MCF 10A (cell line): ENCODE measurements around the gene TCERG1. TPM values are rescaled to one million over a fixed set of nuclear protein-coding genes. Genes with fewer than 3 reads are reported as not detected.

ENCODE experiments used
- BruUV-seq: library from RNA; stranded (reverse); fragments of 400-500 nt; replicated peaks from 2 replicates; lab custom pipeline; 2021; lab: Mats Ljungman, UMichigan
- CTCF ChIA-PET: fragments of 300-600 bp; sonication (Branson Sonifier 250); formaldehyde crosslinking; extraction: SDS; loops from one replicate; lab custom pipeline; 2021; ENCODE audit warnings: antibody characterized with exemption, inconsistent platforms; lab: Yijun Ruan, JAX
- POLR2A ChIA-PET: fragments of 300-600, 350-650 bp; sonication (Branson Sonifier 250); formaldehyde crosslinking; extraction: SDS; loops from one replicate; lab custom pipeline; 2020; ENCODE audit warnings: antibody characterized with exemption, inconsistent platforms; lab: Yijun Ruan, JAX
- DNase-seq: peaks from one replicate; pipeline ENCODE4 v3.0.0-alpha.2; 2018; ENCODE audit not compliant: unreplicated experiment
- H3K27ac Mint-ChIP-seq: one replicate; pipeline ENCODE4 v1.8.0; 2022; ENCODE audit warnings: mild to moderate bottlenecking, low read depth, mixed read lengths; ENCODE audit not compliant: unreplicated experiment
- H3K27me3 Mint-ChIP-seq: one replicate; pipeline ENCODE4 v1.8.0; 2022; ENCODE audit warnings: mixed read lengths; ENCODE audit not compliant: insufficient read depth, unreplicated experiment
- H3K36me3 Mint-ChIP-seq: one replicate; pipeline ENCODE4 v1.8.0; 2022; ENCODE audit warnings: mild to moderate bottlenecking, moderate library complexity, mixed read lengths; ENCODE audit not compliant: insufficient read depth, unreplicated experiment
- H3K4me1 Mint-ChIP-seq: one replicate; pipeline ENCODE4 v1.8.0; 2022; ENCODE audit warnings: mixed read lengths; ENCODE audit not compliant: insufficient read depth, unreplicated experiment
- H3K4me3 Mint-ChIP-seq: one replicate; pipeline ENCODE4 v1.8.0; 2022; ENCODE audit warnings: mild to moderate bottlenecking, moderate library complexity, mixed read lengths; ENCODE audit not compliant: unreplicated experiment
- H3K9me3 Mint-ChIP-seq: one replicate; pipeline ENCODE4 v1.8.0; 2022; ENCODE audit warnings: mixed read lengths; ENCODE audit not compliant: unreplicated experiment
- intact Hi-C: fragments of 100-400 bp; cut with micrococcal nuclease; formaldehyde crosslinking; loops from 2 replicates; pipeline ENCODE4 v1.14.1; 2022
- total RNA-seq: library from RNA; stranded (reverse); gene quantifications from 2 replicates; pipeline ENCODE4 v1.2.3, GENCODE V29; 2022
- TF ChIP-seq, protein P1 (sequence below): fragments of 200-600 bp; IDR thresholded peaks from one replicate; pipeline ENCODE4 v1.8.0; 2022; ENCODE audit warnings: antibody characterized with exemption, mild to moderate bottlenecking; ENCODE audit not compliant: unreplicated experiment

TCERG1 gene
- total RNA-seq, 1 experiment from 2014 or later, result 134 TPM

DNA sequence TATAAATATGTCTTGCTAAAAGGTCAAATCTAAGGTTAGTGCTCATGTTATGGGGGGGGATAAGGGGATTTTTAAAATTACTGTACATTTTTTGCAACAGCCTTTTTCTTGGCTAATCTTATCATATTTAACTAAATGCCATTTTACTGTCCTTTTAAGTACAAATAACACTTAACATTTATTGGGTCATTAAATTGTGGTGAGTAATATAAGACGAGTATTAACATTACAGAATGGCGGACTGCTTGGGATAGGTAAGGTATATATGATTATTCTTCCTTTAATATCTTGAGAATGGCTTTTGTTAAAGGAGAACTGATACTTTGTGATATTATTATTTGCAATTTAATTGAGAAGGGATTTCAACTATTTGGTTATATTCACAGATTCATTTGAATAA is 35.6 kb downstream of the TCERG1 start:
- no peak overlapping the region for H3K4me3 Mint-ChIP-seq
- intact Hi-C loops, result no loop called here
- POLR2A ChIA-PET, result no interaction called here

DNA sequence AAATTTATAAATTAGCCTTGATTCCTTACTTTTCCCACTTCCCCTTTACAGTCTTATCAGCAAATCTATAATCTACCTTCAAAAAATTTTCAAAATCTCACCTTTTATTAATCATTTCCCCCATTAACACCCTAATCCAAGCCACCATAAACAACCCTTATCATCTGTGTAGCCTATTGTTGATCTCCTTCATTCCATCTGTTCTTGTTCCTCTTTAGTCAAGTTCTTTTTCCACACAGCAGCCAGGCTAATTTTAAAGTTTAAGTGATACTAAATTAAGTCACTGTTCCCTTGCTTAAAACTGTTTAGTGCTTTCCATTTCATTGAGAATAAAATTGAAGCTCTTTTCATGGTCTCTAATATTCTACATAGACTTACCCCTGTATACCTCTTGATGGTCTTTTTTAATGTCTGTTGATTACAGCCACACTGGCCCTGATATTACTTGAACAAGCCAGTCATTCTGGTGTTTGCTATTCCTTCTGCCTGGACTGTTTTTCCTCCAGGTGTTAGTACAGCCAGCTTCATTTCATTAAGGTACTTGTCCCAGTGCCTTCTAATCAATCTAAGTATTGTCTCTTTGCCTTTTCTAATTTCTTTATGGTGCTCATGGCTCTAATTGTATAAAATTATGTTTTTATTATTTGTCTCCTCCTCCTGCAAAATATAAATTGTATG is 37.7 kb downstream of the TCERG1 start:
- CTCF ChIA-PET, result no interaction called here
- intact Hi-C loops, result no loop called here
- TF ChIP-seq, protein P1, sequence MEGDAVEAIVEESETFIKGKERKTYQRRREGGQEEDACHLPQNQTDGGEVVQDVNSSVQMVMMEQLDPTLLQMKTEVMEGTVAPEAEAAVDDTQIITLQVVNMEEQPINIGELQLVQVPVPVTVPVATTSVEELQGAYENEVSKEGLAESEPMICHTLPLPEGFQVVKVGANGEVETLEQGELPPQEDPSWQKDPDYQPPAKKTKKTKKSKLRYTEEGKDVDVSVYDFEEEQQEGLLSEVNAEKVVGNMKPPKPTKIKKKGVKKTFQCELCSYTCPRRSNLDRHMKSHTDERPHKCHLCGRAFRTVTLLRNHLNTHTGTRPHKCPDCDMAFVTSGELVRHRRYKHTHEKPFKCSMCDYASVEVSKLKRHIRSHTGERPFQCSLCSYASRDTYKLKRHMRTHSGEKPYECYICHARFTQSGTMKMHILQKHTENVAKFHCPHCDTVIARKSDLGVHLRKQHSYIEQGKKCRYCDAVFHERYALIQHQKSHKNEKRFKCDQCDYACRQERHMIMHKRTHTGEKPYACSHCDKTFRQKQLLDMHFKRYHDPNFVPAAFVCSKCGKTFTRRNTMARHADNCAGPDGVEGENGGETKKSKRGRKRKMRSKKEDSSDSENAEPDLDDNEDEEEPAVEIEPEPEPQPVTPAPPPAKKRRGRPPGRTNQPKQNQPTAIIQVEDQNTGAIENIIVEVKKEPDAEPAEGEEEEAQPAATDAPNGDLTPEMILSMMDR, result no peak
- Mint-ChIP-seq H3K9me3 (no peaks in the 10 kb centered on the region), H3K4me1 (no peaks in the 10 kb centered on the region), H3K27me3 (no peaks in the 10 kb centered on the region), H3K4me3 (no peak overlapping the region), H3K27ac (no peak overlapping the region), H3K36me3 (peaks cover 87% of the 10 kb centered on the region)
- POLR2A ChIA-PET, result interaction anchor here (1.1 to 1.2 kb wide), 3 partner anchors 8 to 36 kb away, joined by 3 read pairs; no protein-coding TSS in a partner anchor
- DNase-seq, result no peak
- BruUV-seq, result no TSS peak

More for the DNA sequence above, 35.6 kb downstream of the TCERG1 start:
- Mint-ChIP-seq H3K4me1 (no peaks in the 10 kb centered on the region), H3K36me3 (peaks cover 85% of the 10 kb centered on the region), H3K27ac (peak overlapping the region; percentile 14), H3K27me3 (no peaks in the 10 kb centered on the region), H3K9me3 (no peaks in the 10 kb centered on the region)
- TF ChIP-seq, protein P1, result no peak
- no TSS peak for BruUV-seq
- no peak for DNase-seq
- CTCF ChIA-PET, result no interaction called here

DNA sequence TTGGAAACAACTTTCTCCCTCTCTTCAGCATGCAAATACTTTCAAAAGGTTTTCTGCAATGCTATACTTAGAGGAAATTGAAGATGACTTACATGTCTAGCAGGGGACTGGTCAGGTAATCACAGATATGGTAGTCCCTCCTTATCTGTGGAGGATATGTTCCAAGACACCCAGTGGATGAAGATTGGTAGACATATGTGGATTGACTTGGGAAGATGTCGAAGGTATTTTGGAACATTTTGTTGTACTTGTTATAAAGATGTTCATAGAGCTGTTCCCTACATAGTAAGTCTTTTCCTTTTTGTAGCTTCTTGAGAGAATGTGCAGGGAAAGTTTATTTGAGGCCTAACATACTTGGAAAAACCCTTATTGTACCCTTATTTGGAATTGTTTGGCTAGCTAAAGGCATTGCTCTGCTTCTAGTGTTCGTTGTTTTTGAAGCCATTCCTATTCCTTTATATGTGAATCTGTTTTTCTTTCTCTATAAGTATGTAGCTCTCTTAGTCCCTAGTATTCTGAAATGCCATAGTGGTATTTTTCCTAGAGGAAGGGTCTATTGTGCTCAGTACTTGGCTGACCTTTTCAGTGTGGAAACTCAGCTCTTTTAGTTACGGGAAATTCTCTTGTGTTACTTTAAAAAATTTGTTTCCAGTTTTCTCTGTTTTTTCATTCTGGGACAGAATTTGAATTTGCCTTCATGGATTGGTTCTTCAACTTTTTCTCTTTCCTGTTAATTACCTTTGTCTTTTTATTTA is 43.1 kb downstream of the TCERG1 start:
- H3K4me1 Mint-ChIP-seq, result no peaks in the 10 kb centered on the region
- intact Hi-C loops, result no loop called here
- no peaks in the 10 kb centered on the region for H3K27me3 Mint-ChIP-seq
- H3K36me3 Mint-ChIP-seq, result peaks cover 81% of the 10 kb centered on the region
- H3K27ac Mint-ChIP-seq, result no peak overlapping the region
- H3K9me3 Mint-ChIP-seq, result no peaks in the 10 kb centered on the region
- H3K4me3 Mint-ChIP-seq, result no peak overlapping the region
- TF ChIP-seq, protein P1, result no peak
- ChIA-PET CTCF (interaction anchor here (0.8 to 0.9 kb wide), 2 partner anchors 15 to 23 kb away, joined by 3 to 5 read pairs; no protein-coding TSS in a partner anchor), POLR2A (interaction anchor here (0.6 to 0.7 kb wide), 2 partner anchors 12 to 129 kb away, joined by 3 to 4 read pairs; no protein-coding TSS in a partner anchor)
- DNase-seq, result no peak
- no TSS peak for BruUV-seq

DNA sequence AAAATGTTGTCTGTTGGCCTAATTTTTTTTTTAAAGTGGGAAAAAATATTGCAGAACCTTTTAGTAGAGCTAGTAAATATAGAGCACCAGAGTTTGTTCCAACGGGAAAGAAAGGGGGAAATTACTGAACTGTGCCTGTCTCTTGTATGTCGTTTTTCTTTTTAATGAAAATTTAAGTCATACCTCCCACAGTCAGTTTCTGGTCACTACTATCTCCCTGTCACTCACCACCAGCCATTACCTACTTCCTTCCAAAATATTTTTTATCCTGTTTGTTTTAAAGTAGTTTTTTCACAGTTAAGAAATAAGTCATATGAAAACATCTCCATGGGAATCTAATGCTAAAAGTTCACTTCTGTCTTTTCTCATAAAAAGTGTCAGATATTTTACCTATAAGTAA is 47.5 kb downstream of the TCERG1 start:
- ChIA-PET POLR2A (no interaction called here), CTCF (interaction anchor here (0.6 to 1.2 kb wide), 2 partner anchors 471 to 1133 kb away, joined by 3 to 5 read pairs; no protein-coding TSS in a partner anchor)
- no peaks in the 10 kb centered on the region for H3K27me3 Mint-ChIP-seq
- intact Hi-C loops, result no loop called here
- H3K9me3 Mint-ChIP-seq, result no peaks in the 10 kb centered on the region
- DNase-seq, result no peak
- H3K27ac Mint-ChIP-seq, result no peak overlapping the region
- no TSS peak for BruUV-seq
- H3K4me1 Mint-ChIP-seq, result peaks cover 8% of the 10 kb centered on the region
- TF ChIP-seq, protein P1, result no peak
- H3K4me3 Mint-ChIP-seq, result no peak overlapping the region
- peaks cover 78% of the 10 kb centered on the region for H3K36me3 Mint-ChIP-seq
